CD4-positive, alpha-beta T cell treated with Interleukin-2 at 100 ng/mL for 4 hours (primary cell): ENCODE measurements around the gene ABL1.

Source experiments
- DNase-seq: peaks from one replicate; pipeline ENCODE4 v3.0.0-alpha.2; 2020; ENCODE audit warnings: low spot score

Gene ABL1

DNA sequence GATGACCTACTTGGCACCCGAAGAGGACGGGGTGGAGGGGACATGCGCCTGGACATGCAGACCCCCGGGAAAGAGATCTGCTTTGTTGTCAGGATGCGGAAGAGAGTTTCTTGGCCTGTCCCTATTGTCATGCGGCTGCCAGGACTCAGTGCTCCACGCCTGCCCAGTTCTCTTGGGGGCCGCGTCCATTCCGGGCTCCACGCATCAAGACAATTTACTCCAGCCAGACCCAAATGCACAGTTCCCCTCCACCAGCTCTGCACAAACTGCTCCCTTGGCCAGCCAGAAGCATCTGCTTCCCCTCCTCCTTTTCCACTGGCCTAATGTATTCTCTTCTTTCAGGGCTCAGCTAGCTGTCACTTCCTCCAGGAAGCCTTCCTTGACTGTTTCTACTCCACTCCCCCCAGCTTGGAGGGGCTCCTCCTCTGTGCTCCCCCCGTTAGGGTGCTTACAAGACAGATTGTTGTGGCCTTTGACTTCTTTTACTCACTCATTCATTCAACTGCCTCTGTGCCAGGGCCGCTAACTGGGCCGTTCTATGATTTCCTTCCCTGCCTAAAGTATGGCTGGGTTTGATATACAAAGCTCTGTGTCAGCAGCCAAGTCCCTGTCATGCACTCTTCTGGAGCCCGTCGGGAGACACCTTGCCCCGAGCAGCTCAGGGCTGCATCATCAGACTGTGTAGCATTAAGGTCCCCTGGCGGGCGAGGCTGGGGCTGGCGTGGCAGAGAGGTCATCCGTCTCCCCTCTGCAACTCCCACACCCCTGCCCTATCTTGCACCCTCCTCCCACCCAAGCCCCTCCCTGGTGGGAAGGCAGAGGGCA lies 97.4 kb downstream of the ABL1 start:
- DNase-seq: no peak

- no peak for DNase-seq
Observed at GRCh38 chr9:130933114-130934046, 98.3 kb downstream of the ABL1 start.

GRCh38 chr9:130934246-130934645 lies 99.2 kb downstream of the ABL1 start:
- no peak for DNase-seq

- DNase-seq: no peak
Observed at GRCh38 chr9:130934702-130935647, 99.9 kb downstream of the ABL1 start.

DNA sequence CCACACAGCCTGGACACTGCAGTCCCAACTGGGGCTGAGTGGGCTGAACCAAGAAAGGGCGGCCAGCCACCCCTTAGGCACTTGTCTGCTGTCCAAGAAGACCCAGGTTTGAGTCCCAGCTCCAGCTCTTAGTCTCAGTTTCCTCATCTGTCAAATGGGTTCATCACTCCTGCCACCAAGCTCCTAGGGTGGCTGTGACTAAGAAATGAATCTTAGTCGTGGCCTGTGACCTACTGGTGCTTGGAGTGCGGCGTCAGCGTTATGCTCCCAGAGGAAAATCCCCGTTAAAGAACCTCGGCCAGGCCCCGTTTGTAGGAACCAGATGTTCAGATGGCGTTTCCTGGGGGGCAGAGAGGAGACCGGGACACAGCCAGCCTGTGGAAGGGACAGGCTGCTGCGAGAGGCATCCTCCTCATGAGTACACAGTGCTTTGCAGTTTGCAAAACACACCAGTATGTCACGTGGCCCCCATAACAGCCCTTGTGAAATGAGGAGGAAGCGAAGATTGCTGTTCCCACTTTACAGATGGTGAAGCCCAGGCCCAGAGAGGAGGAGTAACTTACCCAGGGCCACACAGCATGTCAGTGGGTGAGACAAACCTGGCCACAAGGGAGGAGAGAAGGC lies 100.7 kb downstream of the ABL1 start:
- DNase-seq: no peak

GRCh38 chr9:130936285-130937117 lies 101.4 kb downstream of the ABL1 start:
- DNase-seq: no peak
